Panc1 (cell line): Measurements from ENCODE around the gene ATIC.

ENCODE experiments used
- POLR2AphosphoS5 ChIP-seq: IDR thresholded peaks from 2 replicates; pipeline ENCODE4 v1.6.1; 2012; ENCODE audit warnings: mild to moderate bottlenecking, low read depth, low read length, moderate library complexity
- SIN3A ChIP-seq: IDR thresholded peaks from 2 replicates; pipeline ENCODE4 v1.6.1; 2012; ENCODE audit warnings: low read depth, mild to moderate bottlenecking, low read length, moderate library complexity, borderline replicate concordance; ENCODE audit not compliant: insufficient read depth
- TCF7L2 ChIP-seq: IDR thresholded peaks from 2 replicates; pipeline ENCODE4 v1.6.1; 2011; ENCODE audit warnings: mild to moderate bottlenecking, low read depth, low read length, inconsistent platforms
- TF ChIP-seq, protein P1 (sequence below): fragments of 450-650 bp; IDR thresholded peaks from 2 replicates; pipeline ENCODE4 v1.5.1; 2017; ENCODE audit warnings: mild to moderate bottlenecking
- TF ChIP-seq, protein P2 (sequence below), 2 experiments: IDR thresholded peaks; 2 replicates each; pipeline ENCODE4 v1.6.1; 2011 to 2012; ENCODE audit warnings: low read depth in 2 of 2, control low read depth in 1 of 2, low read length in 1 of 2, mild to moderate bottlenecking in 1 of 2, moderate library complexity in 1 of 2; ENCODE audit not compliant: insufficient read depth in 1 of 2

DNA sequence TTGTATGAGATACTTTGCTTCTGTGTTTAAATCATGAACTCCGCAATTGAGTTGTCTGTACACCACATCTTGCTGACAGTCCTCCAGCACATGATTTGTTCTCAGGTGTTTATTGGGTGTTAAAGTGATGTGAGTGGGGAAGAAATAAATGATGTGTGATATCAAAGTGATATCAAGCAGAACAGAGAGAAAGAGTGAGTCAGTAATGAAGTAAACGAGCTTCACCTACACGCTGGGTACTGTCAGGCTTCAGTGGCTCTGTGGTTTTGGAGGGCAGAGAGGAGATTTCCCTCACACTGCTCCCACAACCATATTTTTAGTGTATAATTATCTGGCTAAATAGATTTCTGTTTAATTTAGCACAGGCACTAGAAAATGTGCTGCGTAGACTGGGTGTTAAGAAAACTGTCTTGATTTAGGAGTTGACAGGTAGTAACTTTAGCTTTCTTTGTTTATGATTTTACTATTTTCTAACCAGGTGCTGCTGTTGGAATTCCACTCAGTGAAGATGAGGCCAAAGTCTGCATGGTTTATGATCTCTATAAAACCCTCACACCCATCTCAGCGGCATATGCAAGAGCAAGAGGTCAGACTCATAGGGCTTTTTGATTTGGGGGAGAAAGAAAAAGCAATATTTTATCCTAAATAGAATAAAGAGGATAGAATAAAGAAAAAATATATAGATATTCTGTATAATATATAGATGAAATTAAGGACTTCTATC, 21.2 kb downstream of the ATIC start:
- TF ChIP-seq, protein P1, sequence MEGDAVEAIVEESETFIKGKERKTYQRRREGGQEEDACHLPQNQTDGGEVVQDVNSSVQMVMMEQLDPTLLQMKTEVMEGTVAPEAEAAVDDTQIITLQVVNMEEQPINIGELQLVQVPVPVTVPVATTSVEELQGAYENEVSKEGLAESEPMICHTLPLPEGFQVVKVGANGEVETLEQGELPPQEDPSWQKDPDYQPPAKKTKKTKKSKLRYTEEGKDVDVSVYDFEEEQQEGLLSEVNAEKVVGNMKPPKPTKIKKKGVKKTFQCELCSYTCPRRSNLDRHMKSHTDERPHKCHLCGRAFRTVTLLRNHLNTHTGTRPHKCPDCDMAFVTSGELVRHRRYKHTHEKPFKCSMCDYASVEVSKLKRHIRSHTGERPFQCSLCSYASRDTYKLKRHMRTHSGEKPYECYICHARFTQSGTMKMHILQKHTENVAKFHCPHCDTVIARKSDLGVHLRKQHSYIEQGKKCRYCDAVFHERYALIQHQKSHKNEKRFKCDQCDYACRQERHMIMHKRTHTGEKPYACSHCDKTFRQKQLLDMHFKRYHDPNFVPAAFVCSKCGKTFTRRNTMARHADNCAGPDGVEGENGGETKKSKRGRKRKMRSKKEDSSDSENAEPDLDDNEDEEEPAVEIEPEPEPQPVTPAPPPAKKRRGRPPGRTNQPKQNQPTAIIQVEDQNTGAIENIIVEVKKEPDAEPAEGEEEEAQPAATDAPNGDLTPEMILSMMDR = no peak
- TF ChIP-seq SIN3A (no peak), POLR2AphosphoS5 (no peak), TCF7L2 (no peak)
- TF ChIP-seq, protein P2, sequence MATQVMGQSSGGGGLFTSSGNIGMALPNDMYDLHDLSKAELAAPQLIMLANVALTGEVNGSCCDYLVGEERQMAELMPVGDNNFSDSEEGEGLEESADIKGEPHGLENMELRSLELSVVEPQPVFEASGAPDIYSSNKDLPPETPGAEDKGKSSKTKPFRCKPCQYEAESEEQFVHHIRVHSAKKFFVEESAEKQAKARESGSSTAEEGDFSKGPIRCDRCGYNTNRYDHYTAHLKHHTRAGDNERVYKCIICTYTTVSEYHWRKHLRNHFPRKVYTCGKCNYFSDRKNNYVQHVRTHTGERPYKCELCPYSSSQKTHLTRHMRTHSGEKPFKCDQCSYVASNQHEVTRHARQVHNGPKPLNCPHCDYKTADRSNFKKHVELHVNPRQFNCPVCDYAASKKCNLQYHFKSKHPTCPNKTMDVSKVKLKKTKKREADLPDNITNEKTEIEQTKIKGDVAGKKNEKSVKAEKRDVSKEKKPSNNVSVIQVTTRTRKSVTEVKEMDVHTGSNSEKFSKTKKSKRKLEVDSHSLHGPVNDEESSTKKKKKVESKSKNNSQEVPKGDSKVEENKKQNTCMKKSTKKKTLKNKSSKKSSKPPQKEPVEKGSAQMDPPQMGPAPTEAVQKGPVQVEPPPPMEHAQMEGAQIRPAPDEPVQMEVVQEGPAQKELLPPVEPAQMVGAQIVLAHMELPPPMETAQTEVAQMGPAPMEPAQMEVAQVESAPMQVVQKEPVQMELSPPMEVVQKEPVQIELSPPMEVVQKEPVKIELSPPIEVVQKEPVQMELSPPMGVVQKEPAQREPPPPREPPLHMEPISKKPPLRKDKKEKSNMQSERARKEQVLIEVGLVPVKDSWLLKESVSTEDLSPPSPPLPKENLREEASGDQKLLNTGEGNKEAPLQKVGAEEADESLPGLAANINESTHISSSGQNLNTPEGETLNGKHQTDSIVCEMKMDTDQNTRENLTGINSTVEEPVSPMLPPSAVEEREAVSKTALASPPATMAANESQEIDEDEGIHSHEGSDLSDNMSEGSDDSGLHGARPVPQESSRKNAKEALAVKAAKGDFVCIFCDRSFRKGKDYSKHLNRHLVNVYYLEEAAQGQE (IDR thresholded peaks at IDR 0.05; ENCODE audit: insufficient read depth in 1 of 2, low read depth in 2 of 2, low read length in 1 of 2) = no peak
